Calu3 (cell line): ENCODE data around the gene FDXR. TPM values are rescaled to one million over a fixed set of nuclear protein-coding genes. Genes with fewer than 3 reads are reported as not detected.

Experiments used
- BruUV-seq: library from RNA; stranded (reverse); fragments of 400-500 nt; replicated peaks from 2 replicates; lab custom pipeline; 2021; lab: Mats Ljungman, UMichigan
- CTCF ChIA-PET: fragments of 300-600 bp; sonication (Branson Sonifier 250); formaldehyde crosslinking; loops from one replicate; lab custom pipeline; 2022; ENCODE audit warnings: antibody characterized with exemption; lab: Charles Lee
- DNase-seq: peaks from one replicate; pipeline ENCODE4 v3.0.0; 2022
- H3K27ac Mint-ChIP-seq: one replicate; pipeline ENCODE4 v1.8.0; 2022; ENCODE audit warnings: mixed read lengths; ENCODE audit not compliant: unreplicated experiment
- H3K27me3 Mint-ChIP-seq: one replicate; pipeline ENCODE4 v1.8.0; 2022; ENCODE audit warnings: mixed read lengths; ENCODE audit not compliant: unreplicated experiment
- H3K36me3 Mint-ChIP-seq: one replicate; pipeline ENCODE4 v1.8.0; 2022; ENCODE audit warnings: mild to moderate bottlenecking, moderate library complexity, mixed read lengths; ENCODE audit not compliant: insufficient read depth, unreplicated experiment
- H3K4me1 Mint-ChIP-seq: one replicate; pipeline ENCODE4 v1.8.0; 2022; ENCODE audit warnings: mild to moderate bottlenecking, low read depth, mixed read lengths; ENCODE audit not compliant: unreplicated experiment
- H3K4me3 Mint-ChIP-seq: one replicate; pipeline ENCODE4 v1.8.0; 2022; ENCODE audit warnings: mild to moderate bottlenecking, low read depth, moderate library complexity, mixed read lengths; ENCODE audit not compliant: unreplicated experiment
- H3K9me3 Mint-ChIP-seq: one replicate; pipeline ENCODE4 v1.8.0; 2022; ENCODE audit warnings: low read depth, mixed read lengths; ENCODE audit not compliant: unreplicated experiment
- CTCF ChIP-seq: fragments of 200-600 bp; IDR thresholded peaks from one replicate; pipeline ENCODE4 v1.8.0; 2022; ENCODE audit warnings: antibody characterized with exemption; ENCODE audit not compliant: unreplicated experiment
- intact Hi-C: fragments of 100-400 bp; cut with micrococcal nuclease; formaldehyde crosslinking; loops from one replicate; pipeline ENCODE4 v1.10.0; 2022; ENCODE audit not compliant: unreplicated experiment
- total RNA-seq: library from RNA; stranded (reverse); gene quantifications from 2 replicates; pipeline ENCODE4 v1.2.3, GENCODE V29; 2022

The FDXR gene
- total RNA-seq, 1 experiment from 2014 or later: 8.4 TPM

- TF ChIP-seq CTCF: no peak
Observed at GRCh38 chr17:74831444-74832146, 41.2 kb downstream of the FDXR start.

DNA sequence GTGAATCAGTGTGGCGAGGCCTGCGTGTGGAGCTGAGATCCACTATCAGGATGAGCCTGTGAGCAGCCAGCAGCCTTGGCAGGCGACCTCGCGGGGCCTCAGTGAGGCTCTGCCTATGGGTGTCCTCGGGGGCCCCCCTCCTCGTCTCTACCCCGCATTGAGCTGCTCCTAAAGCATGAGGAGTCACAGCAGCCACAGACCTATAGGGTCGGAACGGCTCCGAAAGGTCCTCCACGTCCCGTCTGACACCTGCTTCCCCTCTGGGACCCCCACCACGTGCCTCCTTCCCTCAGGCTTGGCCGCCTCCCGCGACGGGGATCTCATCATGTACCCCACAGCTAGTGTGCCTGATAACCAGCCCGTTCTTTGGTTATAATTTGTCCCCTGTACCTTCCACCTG is 41.9 kb downstream of the FDXR start:
- H3K36me3 Mint-ChIP-seq: peaks cover 5% of the 10 kb centered on the region
- BruUV-seq: no TSS peak
- CTCF ChIA-PET: no interaction called here
- H3K27ac Mint-ChIP-seq: no peak overlapping the region
- no peak for DNase-seq
- no peak overlapping the region for H3K4me3 Mint-ChIP-seq
- TF ChIP-seq CTCF: no peak
- H3K27me3 Mint-ChIP-seq: no peaks in the 10 kb centered on the region
- no peaks in the 10 kb centered on the region for H3K9me3 Mint-ChIP-seq
- intact Hi-C loops: no loop called here
- H3K4me1 Mint-ChIP-seq: no peaks in the 10 kb centered on the region

More at GRCh38 chr17:74831444-74832146, 41.2 kb downstream of the FDXR start:
- Mint-ChIP-seq H3K4me1 (no peaks in the 10 kb centered on the region), H3K4me3 (no peak overlapping the region), H3K36me3 (peaks cover 5% of the 10 kb centered on the region), H3K27me3 (no peaks in the 10 kb centered on the region), H3K9me3 (no peaks in the 10 kb centered on the region), H3K27ac (no peak overlapping the region)
- BruUV-seq: no TSS peak
- intact Hi-C loops: no loop called here
- CTCF ChIA-PET: interaction anchor here (0.7 kb wide), 1 partner anchor 66 kb away, joined by 3 read pairs; no protein-coding TSS in a partner anchor
- DNase-seq: no peak

DNA sequence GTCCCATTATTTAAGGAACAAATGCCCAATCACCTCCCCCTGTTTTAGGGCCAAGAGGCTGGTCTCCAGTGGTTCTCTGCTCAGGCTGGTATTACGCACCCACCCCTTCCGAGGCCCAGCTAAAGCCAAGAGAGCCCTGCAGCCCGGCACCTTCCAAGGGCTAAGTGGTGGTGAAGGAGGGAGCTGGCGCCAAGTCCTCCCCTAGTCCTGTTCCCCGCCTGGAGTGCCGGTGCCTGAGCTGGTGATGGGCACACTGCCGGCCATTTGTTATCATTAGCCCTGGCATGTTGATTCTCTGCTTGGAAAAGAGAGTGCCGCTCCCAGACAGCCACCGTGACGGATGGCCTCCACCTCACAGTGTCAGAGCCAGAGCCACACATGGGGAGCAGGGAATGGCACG is 45.0 kb downstream of the FDXR start:
- Mint-ChIP-seq H3K27me3 (no peaks in the 10 kb centered on the region), H3K9me3 (no peaks in the 10 kb centered on the region), H3K36me3 (peaks cover 9% of the 10 kb centered on the region), H3K27ac (no peak overlapping the region), H3K4me1 (no peaks in the 10 kb centered on the region), H3K4me3 (no peak overlapping the region)
- BruUV-seq: no TSS peak
- CTCF ChIA-PET: no interaction called here
- intact Hi-C loops: no loop called here
- no peak for TF ChIP-seq CTCF
- no peak for DNase-seq

DNA sequence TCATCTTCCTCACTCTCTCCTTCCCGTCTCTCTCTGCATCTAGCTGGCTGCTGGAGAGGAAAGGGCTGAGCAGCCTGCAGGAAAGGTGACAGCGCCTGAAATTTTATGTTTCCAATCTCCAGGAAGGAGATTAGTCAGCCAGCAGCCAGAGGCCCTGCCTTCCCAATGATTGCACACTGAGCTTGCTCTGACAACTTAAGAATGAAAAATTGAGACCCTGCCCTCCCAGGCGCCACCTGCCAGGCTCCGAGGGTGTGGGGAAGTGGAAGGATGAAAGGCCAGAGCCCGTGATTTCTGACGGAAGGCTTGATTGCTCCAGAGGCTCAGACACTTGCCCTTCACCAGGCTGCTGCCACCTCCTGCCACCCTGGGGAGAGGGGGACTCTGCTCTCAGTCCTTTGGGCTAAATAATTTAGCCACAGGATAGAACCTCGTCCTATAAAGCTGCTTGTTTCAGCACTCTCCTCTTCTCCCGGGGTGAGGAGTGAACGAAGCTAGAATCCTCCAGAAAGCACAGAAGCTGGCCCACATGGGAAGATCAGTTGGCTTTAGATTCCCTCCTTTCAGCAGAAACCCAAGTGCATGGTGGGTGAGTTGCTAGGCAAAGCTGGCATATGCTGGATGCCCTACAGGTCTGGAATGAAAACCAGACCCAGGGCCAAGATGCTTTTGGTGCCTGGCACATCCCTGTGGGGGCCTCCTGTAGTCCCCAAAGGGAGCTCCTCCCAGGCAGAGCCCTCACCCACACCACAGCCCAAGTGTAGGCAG is 46.7 kb downstream of the FDXR start:
- no peak for TF ChIP-seq CTCF
- no peak overlapping the region for H3K27ac Mint-ChIP-seq
- CTCF ChIA-PET: interaction anchor here (0.8 kb wide), 1 partner anchor 16 kb away, joined by 3 read pairs; no protein-coding TSS in a partner anchor
- intact Hi-C loops: no loop called here
- peaks cover 8% of the 10 kb centered on the region for H3K36me3 Mint-ChIP-seq
- H3K4me3 Mint-ChIP-seq: no peak overlapping the region
- no peaks in the 10 kb centered on the region for H3K27me3 Mint-ChIP-seq
- H3K4me1 Mint-ChIP-seq: no peaks in the 10 kb centered on the region
- no peak for DNase-seq
- BruUV-seq: no TSS peak
- H3K9me3 Mint-ChIP-seq: no peaks in the 10 kb centered on the region
